GM21786 (cell line): ENCODE results near the gene ST7.

ENCODE experiments used
- ATAC-seq: cut with Tn5 transposase; IDR thresholded peaks from one replicate; pipeline ENCODE4 v1.9.1; 2021; ENCODE audit not compliant: unreplicated experiment

The ST7 gene

DNA sequence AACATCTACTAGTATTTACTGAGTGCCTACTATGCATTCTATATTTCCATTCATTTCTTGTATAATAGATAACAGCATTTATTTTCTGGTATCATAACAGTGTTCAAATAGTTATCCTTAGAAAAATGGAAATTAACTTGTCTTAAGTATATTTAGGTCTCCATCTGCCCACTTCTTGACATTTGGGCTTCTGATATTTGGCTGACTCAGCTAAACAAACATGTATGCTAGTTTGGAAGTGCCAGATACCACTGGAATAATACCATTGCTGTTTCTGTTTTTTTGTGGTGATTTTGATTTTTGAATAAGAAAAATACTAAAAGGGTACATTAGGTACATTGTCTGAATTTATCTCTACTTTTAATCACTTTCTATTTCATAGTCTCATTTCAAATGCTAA, 169.2 kb downstream of the ST7 start:
- no peak for ATAC-seq

DNA sequence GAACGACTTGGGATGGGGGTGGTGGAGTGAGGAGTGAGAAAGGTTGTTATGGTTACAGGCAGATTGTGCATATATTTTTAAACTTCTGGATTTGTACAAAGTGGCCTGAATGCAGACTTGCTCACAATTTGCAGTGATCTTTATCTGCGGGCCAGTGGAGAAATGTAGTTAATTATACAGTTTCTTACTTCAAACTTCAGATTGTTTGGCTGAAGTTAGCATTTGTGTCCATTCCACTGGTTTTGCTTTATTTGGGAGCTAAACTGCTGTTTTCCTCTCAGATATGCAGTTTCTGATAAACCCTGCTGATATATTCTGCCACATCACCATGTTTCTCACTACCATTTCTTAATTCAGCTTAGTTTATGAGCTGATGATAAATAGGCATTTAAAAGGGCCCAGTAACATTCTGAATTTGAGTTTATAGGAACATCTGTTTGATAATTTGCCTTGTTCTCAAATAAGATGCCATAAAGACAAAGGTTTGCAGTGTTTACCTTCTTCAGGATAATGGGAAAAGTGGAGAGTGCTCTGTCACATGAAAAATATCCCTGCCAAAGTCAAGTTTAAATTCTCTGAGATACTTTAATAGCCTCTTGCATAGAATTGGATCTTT, 170.1 kb downstream of the ST7 start:
- no peak for ATAC-seq

DNA sequence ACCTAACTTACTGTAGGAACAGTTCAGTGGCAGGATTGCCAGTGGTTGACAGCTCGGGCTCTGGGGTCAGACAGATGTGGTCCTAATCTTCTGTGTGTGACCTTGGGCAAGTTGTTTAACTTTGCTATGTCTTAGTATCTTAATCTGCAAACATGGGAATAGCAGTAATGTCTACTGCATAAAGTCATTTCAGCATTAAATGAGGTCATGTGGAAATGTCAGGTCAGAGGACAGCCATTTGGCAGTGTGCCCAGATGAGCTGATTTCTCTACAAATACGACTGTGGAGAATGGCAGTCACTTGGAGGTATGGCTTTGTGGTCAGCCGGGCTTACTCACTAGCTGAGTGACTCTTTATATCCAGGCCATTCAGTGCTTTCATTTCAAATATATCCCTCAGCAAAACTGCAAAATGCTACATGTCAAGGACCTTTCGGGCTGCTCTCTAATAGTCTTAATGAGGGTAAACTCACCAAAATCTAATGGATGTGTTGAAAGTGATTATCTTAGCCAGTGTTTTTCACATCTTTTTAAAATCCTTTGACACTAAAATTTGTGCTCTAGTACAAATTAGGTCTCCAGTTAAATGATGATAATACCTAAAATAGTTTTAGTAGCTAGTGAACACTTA, 171.4 kb downstream of the ST7 start:
- ATAC-seq = peak; percentile 90

DNA sequence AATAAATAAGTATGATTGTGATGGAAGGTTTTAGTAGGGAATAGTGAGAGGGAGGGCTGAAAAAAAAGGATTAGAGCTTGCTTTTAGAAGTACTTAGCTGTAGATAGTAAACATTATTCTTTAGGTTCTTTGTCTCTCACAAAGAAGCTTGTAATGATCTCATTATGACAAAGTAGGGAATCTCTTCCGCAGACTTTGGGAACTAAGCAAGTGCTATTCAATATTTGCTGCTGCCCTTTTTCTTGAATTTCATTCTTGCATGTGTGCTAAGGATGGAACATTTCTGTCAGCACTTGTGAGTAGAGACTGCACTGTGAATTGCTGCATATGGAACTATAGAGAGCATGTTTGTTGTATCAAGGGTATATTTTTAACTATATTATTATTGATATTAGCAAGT, 173.4 kb downstream of the ST7 start:
- no peak for ATAC-seq

DNA sequence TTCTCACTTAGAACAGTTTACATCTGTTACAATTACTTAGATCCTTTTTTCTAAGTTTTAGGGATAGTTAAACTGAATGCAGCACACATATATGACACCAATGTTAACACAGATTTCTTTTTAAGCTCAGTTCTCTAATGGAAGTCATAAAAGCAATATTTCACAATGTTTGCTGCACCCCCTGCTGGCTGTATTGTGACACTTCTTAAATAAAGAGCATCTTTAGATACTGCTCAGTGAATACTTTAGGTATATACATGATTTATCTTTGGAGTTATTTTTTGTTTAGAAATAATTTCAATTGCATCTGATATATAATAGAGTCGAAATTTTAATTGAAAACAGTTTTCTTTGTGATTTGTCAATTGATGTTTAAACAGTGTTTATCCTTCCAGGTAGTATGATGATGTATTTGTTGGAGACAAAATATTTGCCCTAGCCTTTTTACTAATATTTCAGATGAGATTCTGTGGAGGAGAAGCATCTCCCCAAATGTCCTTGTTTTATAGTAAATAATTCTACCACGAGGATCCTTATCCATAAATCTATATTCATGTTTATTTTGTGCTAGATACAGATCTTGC, 174.4 kb downstream of the ST7 start:
- ATAC-seq = peak; percentile 56

DNA sequence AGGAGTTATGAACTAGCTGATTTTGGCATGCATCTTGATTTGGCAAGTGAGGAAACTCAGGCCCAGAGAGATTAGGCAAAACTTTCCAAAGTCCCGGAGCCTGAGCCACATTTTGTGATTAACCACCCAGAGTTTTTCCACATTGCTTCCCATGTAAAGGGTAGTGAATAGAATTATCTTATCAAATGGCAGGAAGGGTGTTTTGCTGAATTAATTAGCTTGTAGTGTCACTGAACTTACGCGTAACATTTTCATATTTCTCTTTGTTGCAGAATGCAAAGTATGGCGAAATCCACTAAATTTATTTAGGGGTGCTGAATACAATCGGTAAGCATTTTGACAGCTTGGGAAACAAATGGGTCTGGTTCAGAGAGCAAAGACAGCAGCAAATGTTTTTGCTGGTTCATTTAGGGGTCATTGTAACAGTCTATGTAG, 176.2 kb downstream of the ST7 start:
- ATAC-seq = no peak

DNA sequence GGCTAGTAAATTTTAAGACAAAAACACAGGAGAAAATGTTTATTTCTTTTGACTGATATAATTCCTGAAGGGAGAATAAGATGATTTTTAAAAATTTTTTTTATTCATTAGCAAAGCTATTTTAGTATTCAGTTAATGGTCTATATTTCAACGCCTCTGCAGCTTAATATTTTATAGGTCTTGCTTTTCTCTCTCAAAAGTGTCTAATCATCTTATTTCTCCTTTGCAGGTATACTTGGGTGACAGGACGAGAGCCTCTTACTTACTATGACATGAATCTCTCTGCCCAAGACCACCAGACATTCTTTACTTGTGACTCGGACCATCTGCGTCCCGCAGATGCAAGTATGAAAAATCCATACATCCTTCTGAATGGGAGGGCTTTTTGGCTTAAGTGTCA, 177.0 kb downstream of the ST7 start:
- ATAC-seq = no peak

DNA sequence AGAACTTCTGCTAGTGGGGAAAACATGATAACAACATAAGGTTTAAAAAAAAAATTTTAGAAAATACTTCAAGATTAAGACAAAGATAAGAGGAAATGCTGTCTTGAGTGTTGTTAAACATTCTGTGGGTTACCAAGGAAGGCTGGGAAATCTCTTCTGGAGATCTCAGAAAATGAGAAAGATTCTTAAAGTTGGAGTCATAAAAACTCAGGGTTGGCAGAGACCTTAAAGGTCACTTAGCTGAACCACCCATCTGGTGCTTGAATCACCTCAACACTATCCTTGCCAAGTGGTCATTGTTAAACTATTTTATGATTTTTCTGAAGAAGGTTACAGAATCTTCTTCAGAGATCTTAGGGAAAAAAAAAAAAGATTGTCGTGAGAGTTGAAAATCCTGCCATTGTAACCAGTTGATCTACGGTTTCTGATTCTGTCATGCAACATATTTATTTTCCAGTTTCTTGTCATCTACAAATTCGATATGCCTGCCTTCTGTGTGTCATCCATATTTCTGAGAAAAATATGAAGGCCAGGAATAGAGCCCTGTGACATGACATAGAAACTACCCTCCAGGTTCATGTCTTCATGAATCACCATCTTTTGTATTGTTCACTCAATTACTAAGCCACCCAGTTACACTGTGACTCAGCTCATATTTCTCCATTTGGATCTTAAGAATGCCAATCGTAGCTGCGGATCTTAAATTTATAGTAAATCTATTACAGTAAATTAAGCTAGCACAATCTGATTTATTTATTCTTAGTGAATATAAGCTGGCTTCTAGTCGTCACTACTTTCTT, 179.2 kb downstream of the ST7 start:
- no peak for ATAC-seq

DNA sequence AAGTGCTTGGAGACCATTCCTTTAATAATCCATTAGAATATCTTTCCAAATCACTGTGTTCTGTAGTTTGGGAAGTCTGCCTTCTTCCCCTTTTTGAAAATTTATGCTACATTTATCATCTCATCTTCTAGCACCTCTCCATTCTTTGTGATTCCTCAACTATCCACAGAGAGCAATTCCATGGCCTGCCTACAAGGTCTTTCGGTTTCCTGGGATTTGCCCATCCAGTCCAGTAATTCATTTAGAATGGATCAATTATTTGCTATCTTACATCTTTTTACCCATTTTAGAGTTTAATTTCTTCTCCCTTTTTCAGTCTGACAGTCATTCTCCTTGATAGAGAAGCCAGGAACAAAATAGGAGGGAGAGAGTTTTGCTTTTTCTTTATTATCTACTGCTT, 179.8 kb downstream of the ST7 start:
- ATAC-seq = no peak

DNA sequence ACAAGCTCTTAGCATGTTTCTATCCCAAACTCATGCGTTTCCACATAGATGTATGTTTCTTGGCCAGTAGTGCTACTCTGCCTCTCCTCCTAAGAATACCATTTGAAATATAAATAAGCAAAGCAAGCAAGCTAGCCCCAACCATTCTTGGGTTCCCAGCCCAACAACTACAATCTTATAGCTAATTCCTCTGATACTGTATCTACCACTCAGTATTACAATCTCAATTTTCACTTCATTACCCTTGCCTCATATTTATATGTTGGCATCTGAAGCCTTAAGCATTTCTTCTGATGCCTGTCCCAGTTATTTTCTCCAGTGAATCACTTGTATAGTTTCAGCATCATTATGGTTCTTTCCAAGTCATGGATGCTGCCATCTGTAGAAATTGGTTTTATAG, 181.1 kb downstream of the ST7 start:
- ATAC-seq = no peak

DNA sequence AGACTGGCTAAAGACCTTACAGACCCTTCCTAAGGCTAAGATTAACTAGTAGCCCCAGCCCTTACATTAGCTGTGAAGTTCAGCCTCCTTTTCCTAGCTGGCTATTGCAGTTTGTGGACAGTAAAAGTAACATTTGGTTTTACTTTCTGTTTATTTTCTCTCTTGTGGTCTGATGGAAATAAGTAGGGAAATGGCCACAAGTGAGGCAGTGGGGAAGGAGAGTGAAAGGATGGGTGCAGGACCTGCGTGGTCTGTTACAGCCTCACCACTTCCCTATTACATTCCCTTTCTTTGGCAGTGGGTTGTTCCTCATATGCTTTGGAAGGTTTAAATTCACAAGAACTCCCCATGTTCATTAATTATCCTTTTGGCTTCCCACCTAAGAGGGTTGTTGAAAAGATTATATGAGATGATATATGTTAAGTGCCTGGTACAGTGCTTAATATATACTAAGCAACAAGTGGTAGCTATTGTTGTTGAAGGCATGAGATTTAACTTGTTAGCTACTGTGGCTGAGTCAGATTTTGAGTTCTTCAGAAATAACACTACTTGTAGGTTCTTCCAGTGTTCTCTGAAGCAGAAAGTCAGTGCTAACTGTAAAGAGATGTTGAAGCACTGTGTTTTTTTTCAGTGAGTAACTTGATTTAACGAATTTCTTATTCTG, 181.7 kb downstream of the ST7 start:
- peak; percentile 61 for ATAC-seq

DNA sequence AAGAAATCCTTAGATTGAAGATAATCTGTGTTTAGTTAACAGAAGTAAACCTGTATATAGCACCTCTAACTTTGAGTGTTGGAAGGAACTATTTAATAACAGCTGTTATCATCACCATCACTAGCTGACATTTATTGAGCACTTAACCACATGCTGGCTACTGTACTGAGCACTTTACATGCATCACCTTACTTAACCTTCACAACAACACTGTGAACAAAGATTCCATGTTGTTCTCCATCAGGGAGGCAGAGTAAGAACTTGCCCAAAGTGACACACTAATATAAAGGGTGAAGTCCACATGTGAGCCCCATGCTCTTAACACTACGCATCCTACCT, 182.2 kb downstream of the ST7 start:
- ATAC-seq = no peak

DNA sequence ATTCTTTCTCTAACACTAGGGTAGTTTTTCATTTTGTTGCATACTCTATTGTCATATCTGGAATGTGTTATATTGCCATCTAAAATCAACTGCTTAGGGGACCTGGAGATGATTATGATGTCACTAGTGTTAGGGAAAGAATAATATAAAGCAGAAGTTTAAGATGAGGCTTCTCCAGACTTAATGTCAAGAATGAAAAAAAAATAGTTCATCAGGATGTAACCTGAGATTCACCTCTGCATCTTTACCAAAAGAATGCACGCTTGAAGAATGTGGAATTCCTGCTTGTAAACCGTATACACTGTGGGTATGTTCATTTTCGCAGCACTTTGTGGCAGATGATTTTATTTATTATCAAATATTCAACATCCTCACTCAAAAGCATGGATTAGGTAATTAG, 184.6 kb downstream of the ST7 start:
- ATAC-seq = no peak

DNA sequence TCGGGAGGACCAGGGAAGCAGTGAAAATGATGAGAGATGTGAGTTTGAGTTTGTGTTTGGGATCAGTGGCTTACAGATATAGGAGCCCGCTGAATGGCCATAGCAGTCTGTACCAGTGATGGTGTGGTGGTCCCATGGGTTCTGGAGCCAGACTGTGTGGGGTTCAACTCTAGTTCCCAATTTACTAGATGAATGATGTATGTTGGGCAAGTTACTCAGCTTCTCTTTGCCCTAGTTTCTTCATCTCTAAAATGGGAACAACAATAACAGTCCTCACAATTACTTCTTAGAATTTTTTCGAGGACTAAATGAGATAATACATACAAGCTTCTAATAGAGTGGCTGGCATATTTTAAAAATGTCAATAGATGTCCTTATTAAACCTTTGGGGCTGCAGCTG, 185.2 kb downstream of the ST7 start:
- ATAC-seq = no peak

DNA sequence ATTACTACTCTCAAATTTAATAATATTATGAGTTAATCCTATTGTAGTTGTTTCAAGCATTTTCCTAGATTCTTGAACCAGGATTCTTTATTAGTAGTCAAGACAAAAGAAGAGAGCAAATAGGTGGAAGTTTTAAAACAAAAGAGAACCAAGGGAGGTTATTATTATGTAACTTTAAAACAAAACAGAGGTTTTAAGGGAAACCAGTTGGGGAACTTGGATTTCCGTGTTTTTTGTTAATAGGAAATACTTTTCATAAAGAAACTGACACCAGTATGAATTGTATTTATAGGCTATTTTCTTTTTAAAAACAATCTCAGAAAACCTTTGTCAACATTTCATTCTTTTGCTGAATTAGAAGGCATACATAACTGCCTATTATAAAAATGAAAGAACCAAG, 185.7 kb downstream of the ST7 start:
- ATAC-seq = no peak

DNA sequence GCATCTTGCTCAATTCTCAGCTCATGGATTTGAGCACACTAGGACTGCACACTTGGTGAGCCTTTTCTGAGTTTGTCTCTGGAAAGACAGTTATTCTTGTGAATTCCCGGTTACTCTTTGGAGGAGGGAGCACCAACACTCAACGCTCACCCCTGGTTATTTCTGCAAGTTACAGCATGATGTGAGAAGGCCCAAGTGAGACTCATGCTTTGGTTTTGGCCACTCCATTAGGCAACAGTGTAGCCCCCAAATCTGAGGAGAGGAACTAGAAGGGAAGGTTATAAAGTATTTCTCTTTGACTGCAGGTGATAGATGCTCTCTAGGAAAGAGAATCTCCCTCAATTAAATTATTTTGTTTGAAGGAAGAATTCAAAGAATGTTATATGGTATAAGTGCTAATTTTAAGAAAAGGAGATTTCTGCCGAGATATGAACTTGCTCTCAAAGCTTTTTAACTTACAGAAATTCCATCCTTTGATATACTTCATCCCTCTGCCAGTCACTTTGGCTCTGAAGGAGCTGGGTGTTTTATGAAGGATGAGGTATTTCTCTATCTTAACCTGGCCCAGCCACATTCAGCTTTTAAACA, 186.2 kb downstream of the ST7 start:
- ATAC-seq = no peak

DNA sequence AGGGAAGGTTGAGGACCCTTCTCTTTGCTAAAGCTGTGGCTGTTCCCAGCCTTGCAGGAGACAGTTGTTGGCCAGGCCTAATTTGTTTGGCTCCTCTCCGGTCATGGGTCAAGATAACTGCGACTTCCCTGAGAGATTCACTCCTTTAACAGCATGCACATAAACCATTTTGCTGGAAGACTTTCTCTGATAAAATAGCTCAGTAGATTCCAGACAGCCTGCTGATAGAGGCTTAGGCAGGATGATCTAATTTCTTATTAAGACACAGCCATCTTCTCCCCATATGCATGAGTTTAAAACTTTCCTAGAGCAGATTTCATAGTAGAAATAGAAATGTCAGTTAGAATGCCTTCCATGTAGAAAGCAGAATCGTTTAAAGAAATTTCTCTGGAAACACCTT, 187.6 kb downstream of the ST7 start:
- ATAC-seq = no peak

DNA sequence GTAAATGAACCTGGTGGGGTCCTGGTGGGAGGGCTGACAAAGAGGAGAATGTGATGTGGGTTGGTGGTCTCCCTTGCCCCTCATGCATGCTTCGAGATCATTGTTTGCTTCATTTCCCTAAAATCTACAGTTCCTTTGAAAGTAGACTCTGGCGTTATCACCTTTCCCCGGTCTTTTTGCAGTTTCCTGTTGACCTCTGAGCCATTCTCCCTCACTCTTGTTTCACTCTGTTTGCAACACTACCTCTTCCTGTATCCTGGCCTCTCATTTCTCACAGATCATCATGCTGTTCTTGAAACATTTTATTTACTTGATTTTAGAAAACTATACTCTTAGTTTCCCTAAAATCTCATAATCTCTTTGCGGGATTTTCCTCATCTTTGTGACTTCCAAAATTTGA, 189.8 kb downstream of the ST7 start:
- ATAC-seq = no peak

DNA sequence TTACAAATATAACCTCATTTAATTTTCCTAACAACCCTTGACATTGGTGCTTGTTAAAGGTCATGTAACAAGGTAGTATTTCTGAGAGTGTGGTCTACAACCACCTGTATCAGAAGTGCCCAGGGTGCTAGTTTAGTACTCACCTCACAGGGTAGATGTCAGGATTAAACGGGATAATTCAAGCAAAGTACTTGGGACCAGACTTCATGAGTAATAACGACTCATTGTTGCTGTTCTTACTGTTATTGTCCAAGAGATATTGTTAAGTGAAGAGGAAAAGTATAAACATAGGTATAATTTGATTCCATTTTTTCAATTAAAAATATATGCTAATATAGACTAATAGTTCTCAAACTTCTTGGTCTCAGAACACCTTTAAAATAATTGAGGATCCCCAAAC, 190.3 kb downstream of the ST7 start:
- ATAC-seq = no peak

DNA sequence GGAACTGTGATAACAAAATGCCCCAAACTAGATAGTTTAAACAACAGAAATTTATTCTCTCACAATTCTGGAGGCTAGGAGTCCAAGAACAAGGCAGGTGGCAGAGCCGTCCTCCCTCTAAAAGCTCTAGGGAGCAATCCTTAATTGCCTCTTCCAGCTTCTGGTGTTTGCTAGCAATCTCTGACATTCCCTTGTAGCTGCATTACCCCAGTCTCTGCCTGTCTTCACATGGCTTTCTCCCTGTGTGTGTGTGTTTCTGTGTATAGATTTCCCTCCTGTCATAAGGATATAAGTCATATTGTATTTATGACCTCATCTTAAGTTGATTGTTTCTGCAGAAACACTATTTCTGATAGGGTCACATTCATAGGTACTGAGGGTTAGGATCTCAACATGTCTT, 192.0 kb downstream of the ST7 start:
- no peak for ATAC-seq

DNA sequence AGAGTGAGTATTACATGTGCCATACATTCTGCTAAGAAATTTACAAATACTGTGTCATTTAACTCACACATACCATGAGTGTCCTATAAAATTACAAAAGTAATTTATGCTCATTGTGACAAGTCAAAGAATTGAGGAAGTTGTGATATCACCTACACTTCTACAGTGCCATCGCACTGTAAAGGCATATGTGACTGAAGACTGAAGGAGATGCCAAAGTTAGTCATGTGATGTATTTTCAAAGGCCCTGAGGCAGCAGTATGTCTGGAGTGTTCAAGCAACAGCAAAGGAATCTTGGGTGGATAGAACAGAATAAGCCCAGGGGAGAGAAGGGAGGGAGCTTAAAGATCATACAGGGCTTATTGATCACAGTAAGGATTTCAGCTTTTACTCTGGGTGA, 192.8 kb downstream of the ST7 start:
- no peak for ATAC-seq
